NCI-H460 (cell line): ENCODE results near the gene THEMIS2. TPM values are rescaled to one million over a fixed set of nuclear protein-coding genes. Genes with fewer than 3 reads are reported as not detected.
"Not testable (repeated sequence)": the region's sequence is repeated elsewhere in the genome, so short reads cannot be mapped to it uniquely, and the experiment has no call there.

Experiments used
- DNase-seq: peaks from one replicate; pipeline ENCODE4 v3.0.0-alpha.2; 2016; ENCODE audit warnings: low read depth; ENCODE audit errors: extremely low read depth
- total RNA-seq: library from RNA; depleted of rRNA; stranded (reverse); fragments of >200 nt; shearing (Covaris generic); gene quantifications from 2 replicates; pipeline ENCODE4 v1.2.3, GENCODE V29; 2014

THEMIS2 gene
- total RNA-seq, 1 experiment from 2014 or later, result 0.50 TPM

- DNase-seq, result no peak
Observed at GRCh38 chr1:27862671-27863537, 9.4 kb upstream of the THEMIS2 start.

DNA sequence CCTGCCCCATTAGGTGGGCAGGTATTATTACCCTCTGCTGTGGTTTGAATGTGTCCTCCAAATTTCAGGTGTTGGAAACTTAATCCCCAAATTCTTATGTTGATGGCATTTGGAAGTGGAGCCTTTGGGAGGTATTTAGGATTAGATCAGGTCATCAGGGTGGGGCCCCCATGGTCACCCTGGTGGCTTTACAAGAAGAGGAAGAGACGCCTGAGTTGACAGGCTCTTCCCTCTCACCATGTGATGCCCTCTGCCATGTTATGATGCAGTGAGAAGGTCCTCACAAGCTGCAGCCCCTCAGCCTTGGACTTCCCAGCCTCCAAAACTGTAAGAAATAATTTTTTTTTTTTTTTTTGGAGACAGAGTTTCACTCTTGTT, 8.8 kb upstream of the THEMIS2 start:
- DNase-seq, result no peak

DNA sequence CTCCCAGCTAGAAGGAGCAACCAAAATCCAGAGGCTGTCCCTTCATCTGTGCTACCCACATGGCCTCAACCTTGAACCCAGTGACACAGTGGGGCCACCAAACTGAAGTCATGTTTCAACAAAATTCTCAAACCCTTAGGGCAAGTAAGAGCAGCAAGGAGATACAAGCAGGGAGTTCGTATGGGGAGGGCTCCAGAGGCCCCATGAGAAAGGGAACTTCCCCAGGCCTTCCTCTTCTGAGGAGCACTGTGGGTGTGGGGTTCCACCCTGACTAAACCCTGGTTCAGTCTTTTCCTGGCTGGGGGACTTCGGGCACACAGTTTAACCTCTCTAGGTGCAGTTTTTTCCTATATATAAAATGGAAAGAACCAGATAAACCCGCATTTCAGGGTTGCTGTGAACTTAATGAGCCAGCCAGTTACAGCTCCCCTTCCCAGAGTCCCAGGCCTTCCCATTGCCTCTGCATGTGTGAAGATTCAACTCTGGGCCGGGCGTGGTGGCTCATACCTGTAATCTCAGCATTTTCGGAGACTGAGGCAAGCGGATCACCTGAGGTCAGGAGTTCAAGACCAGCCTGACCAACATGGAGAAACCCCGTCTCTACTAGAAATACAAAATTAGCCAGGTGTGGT, 8.0 kb upstream of the THEMIS2 start:
- DNase-seq, result no peak

- DNase-seq, result no peak
Observed at GRCh38 chr1:27865821-27866220, 6.5 kb upstream of the THEMIS2 start.

GRCh38 chr1:27868556-27868931, 3.8 kb upstream of the THEMIS2 start:
- DNase-seq, result no peak

GRCh38 chr1:27868932-27869718, 3.2 kb upstream of the THEMIS2 start:
- no peak for DNase-seq

- DNase-seq, result no peak
Observed at GRCh38 chr1:27869719-27870085, 2.6 kb upstream of the THEMIS2 start.

- not testable (repeated sequence) for DNase-seq
Observed at GRCh38 chr1:27871076-27871475, 1.3 kb upstream of the THEMIS2 start.

DNA sequence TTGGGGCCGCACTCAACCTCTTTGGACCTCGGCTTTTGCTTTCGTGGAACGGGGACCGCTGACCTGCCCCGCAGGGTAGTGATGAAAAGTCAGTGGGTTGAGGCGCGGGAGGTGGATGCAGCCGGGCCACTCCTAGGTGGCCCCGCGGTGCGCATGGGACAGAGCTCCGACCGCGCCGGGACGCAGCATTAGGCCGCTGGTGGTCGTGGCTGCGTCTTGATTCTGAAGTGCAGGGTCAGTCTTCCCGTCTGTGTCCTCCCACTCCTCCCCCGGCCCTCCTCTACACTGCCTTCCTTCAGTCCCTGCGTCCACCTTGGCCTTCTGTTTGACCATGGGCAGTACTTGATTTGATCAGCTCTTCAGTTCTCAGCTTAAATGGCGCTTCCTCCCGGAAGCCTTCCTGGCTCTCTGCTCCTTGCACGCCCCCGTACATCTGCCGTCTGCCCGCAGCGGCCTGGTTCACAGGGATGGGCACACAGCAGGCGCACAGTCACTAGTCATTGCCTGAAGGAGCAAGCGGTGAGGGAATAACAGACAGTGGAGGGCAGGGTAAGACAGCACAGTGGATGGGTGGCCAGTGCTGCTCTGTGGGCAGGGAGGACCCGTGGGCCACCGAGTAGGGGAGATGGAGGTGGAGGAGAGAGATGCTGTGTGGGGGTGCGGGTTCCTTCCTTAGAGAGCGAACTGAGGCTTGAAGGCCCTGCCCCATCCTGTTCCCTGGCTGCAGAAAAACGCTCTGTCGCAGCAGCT, 633 bp downstream of the THEMIS2 start:
- no peak for DNase-seq

DNA sequence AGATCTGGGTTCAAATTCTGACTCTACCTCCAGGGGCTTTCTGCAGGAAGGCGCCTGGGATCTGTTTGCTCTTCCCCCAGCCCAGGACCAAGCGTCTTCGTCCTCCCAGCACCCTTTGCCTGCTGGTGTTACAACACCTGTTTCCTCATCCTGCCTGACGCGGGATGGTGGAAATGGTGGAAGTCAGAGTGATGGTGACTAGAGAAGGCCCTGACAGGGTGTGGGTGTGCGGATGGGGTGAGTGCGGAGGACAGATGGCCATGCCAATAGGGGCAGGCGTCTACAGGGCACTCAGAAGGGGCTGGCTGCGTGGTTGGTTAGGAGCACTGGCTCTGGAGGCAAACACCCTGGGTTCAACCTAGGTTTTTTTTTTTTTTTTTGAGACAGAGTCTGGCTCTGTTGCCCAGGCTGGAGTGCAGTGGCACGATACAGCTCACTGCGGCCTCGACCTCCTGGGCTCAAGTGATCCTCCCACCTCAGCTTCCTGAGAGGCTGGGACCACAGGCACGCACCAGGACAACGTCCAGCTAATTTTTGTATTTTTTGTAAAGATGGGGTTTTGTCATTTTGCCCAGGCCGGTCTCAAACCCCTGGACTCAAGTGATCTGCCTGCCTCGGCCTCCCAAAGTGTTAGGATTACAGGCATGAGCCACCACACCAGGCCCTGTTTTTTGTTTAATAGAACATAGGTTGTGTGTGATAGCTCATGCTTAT, 1.5 kb downstream of the THEMIS2 start:
- no peak for DNase-seq

DNA sequence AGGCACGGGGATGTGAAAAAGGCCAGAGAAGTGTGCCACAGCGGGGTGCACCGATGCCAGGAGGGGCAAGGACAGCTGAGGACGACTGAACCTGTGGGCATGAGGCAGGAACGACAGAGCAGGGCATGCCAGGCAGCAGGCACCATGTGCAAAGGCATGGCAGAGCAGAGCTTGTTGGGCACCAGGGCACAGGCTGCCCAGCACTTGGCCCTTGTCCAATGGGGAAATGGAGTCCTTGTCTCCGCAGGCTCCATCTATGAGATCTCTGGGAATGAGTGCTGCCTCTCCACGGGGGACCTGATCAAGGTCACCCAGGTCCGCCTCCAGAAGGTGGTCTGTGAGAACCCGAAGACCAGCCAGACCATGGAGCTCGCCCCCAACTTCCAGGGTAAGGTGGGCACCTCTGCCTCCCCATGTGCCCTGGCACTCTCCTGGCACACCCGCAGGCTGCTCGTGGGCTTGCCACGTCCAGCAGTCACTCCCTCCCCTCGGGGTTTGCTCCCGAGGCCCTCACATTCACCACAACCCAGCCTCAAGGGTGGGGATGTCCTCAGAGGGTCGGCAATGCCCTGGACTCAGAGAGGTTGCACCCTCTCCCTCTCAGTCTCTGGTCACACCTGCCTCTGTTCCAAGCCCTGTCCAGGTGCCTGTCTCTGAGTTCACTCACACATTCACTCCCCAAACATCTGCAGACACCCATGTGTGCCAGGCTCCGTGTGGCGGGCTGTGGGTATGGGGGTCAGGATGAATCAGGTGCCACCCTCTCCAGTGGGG, 4.2 kb downstream of the THEMIS2 start:
- no peak for DNase-seq

GRCh38 chr1:27877115-27877416, 4.7 kb downstream of the THEMIS2 start:
- DNase-seq, result no peak

- DNase-seq, result no peak
Observed at GRCh38 chr1:27878039-27878438, 5.7 kb downstream of the THEMIS2 start.

GRCh38 chr1:27878787-27879335, 6.5 kb downstream of the THEMIS2 start:
- no peak for DNase-seq

- DNase-seq, result no peak
Observed at GRCh38 chr1:27879374-27880082, 7.2 kb downstream of the THEMIS2 start.

DNA sequence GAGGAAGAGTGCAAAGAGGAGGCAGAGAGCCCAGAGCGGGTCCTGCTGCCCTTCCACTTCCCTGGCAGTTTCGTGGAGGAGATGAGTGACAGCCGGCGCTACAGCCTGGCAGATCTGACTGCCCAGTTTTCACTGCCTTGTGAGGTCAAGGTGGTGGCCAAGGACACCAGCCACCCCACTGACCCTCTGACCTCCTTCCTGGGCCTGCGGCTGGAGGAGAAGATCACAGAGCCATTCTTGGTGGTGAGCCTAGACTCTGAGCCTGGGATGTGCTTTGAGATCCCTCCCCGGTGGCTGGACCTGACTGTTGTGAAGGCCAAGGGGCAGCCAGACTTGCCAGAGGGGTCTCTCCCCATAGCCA, 10.2 kb downstream of the THEMIS2 start:
- no peak for DNase-seq

GRCh38 chr1:27883536-27883935, 11.2 kb downstream of the THEMIS2 start:
- no peak for DNase-seq

- DNase-seq, result no peak
Observed at GRCh38 chr1:27884006-27884954, 11.9 kb downstream of the THEMIS2 start.
